OCI-LY7 (cell line): Measurements from ENCODE around the gene ADAMTS16.

Experiments
- CTCF ChIP-seq: fragments of 200-600 bp; sonication (generic); conservative IDR thresholded peaks from 2 replicates; pipeline ENCODE4 v1.5.1; 2014; ENCODE audit warnings: mild to moderate bottlenecking, antibody characterized with exemption, low read length, moderate library complexity, mixed read lengths
- EZH2phosphoT487 ChIP-seq: fragments of 200-600 bp; sonication (generic); IDR thresholded peaks from 2 replicates; pipeline ENCODE4 v1.6.1; 2018; ENCODE audit warnings: low read depth, borderline replicate concordance, mild to moderate bottlenecking, mixed run types, antibody characterized with exemption, low read length, moderate library complexity, mixed read lengths

GRCh38 chr5:5364932-5365331 lies 224.8 kb downstream of the ADAMTS16 start:
- no peak for TF ChIP-seq CTCF
- no peak for TF ChIP-seq EZH2phosphoT487
